ENCODE data around the gene SIRT3.

The SIRT3 gene

DNA sequence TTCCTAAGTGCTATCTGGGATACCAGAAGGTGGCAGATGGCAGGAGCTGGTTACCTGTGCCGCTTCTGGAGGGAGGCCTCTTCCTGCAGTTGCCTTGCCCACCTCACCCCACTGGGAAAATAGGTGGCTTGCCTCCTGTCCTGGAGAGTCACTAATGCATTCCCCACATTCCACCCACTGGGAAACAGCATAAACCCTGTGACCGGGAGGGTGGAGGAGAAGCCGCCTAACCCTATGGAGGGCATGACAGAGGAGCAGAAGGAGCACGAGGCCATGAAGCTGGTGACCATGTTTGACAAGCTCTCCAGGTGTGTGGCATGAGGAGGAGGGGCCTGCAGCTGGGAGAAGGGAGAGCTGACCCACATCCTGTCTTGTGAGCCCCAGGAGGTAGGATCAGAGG, 23.0 kb downstream of the SIRT3 start:
- DNase-seq, result no peak

- DNase-seq, result no peak
These were observed 23.7 kb downstream of the SIRT3 start for GRCh38 chr11:212150-213100.

DNA sequence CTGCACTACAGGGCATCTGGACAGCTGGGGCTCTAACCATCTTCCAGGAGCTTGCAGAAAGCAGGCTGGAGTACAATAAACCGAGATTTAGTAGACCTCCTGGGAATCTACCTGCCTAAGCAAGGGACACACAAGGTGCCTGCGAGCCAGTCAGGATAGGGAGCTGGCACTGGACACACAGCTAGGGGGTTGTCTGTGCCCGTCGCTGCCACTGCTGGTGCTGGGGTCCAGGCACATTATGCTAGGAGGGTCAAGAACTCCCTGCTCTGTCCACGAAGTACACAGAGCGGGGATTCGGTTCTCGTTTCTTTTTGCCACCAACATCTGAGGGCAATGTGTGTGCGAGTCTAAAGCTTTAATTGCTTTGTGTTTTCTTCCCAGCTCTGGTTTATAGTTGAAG, 24.4 kb downstream of the SIRT3 start:
- DNase-seq, result no peak

- DNase-seq, result no peak
These were observed 24.8 kb downstream of the SIRT3 start for GRCh38 chr11:211295-211694.

DNA sequence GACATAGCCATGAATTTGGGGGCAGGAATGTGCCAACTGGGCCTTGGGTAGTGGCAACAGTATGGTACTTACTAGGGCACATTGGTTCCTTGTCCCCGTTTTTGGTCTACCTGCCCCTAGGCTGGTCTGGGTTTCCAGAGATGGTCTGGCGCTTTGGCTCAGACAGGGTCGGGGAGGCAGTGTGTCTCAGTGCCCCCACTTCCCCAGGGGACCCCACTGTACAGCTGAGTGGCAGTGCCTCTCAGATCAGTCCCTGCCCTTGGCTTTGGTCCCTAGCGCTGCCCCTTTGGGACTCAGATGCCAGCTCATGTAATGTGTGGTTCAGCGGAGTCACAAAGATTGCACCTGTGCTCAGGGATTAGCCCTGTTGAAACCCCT, 25.4 kb downstream of the SIRT3 start:
- no peak for DNase-seq

DNA sequence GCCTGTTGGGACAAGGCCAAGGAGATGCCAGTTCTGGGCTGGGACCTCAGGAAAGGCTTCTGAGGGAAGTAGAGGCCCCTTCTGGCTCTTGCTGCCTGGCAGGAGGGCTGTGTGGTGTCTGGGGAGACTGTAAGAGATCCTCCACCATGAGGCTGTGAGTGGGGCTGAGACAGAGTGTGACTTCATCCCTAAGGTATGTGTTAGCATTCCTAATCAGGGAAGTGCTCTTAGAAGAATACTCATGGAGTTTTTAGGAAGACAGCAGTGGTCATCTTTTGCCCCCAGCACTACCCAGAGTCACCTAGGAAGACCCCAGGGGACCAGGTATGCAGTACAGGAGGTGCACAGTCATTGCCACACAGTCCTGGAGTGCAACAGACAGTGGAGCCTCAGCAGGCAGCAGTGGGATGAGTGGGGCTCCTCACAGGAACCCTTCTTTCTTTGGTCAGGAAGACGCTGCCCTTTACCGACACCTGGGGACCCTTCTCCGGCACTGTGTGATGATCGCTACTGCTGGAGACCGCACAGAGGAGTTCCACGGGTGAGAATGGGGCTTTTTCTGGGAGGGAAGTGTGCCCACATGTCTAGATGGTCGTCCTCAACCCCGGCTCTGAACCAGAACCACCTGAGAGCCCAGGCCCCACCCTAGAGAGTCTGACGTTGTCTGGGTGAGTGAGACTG, 25.9 kb downstream of the SIRT3 start:
- no peak for DNase-seq

GRCh38 chr11:209275-210121, 26.6 kb downstream of the SIRT3 start:
- no peak for DNase-seq

DNA sequence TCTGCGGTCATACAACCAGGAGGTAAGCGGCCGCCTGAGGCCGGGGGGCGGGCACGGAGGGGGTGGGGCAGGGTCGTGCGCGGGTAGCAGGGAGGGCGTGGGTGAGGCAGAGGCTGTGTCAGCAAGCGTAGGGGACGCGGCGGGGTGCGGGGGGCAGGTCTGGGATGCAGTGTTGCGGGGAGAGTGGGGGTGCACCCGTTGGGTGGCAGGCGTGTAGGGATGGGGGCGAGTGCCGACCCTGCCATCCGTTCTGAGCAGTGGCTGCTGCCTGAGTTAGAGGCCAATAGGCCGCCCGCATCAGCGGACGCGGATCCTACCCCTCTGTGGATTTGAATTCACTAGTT, 27.3 kb downstream of the SIRT3 start:
- no peak for DNase-seq

- DNase-seq, result peak; percentile 68
These were observed 27.8 kb downstream of the SIRT3 start for GRCh38 chr11:208181-208916.

DNA sequence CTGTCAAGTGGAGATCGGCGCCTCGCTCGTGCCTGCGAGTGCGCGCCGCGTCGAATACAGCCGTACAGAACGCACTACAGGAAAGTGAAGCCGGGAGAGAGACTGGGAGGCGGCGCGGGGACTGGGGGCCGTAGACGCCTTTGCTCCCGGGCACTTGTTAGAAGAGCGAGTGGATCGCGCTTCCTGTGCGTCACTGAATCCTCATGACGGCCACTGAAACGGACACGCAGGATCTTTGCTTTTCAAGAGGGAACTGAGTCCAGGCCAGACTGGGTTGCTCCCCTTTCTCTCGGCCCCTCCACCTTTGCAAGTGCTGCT, 28.3 kb downstream of the SIRT3 start:
- DNase-seq, result no peak

DNA sequence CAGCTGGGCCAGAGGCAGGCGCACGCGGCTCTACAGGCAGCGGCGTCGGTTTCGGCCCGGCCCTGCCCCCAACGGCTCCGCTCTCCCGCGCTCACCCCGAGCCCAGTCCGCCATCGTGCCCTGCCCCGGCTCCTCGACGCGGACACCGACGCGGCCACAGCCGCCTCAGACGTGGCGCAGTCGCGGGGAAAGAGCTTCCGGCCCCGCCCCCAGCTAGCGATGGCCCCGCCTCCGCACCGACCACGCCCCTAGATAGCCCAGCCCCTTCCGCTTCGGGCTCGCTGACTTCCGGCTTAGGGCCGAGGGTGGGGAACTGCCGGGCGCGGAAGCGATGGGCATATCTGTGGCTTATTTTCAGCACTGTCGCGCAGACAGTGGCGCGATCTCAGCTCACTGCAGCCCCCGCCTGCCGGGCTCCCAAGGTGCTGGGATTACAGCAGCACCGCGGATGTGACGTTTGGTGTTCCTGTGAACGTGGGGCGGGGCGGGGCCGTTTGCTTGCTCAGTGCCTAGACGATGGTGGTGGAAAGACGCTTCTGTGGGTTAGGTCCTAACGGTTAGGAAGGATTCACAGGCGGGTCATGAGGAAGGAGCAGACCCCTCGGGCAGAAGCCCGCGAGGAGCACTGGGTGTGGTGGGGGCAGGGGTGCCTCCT, 28.8 kb downstream of the SIRT3 start, which contains the start of the genes BET1L and RIC8A:
Gene BET1L, minus strand, starts transcription at position 192 of the 655 bp plus-strand sequence. Its CDS starts 78 bp downstream, at position 114.
Gene RIC8A, plus strand, starts transcription at position 501 of the 655 bp plus-strand sequence. CDS start 1,147 bp downstream, outside the sequence.
- DNase-seq, result peak; percentile 98

DNA sequence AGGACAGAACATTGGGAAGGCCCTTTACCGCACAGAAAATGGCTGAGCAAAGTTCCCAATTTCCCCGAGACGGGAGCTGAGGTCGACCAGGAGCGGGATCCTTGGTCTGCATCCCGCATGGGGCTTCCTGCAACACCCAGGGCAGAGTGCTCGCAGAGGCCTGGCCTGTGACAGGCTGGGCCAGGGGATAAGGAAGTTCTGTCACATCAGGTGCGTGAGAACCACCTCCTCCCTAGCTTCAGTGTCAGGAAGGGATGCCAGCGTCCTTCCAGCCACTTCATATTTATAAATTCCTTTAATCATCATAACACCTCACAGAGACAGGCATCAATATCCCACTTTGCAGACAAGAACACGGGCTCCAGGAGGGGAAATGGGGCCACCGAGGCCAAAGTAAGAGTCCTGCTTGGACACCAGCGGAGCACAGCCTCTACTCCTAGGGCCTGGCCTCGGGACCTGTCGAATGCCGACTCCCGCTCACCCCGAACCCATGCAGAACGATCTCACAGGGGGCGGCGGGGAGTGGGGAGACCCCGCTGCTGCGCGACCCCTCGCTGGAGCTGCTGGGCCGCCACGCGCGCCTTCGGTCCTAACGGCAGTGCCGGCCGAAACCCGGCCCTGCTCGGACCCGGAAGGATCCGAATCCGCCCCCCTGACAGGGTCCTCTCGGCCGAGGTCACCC, 29.5 kb downstream of the SIRT3 start:
- DNase-seq, result no peak

- no peak for DNase-seq
These were observed 30.1 kb downstream of the SIRT3 start for GRCh38 chr11:206002-206384.

- no peak for DNase-seq
These were observed 30.7 kb downstream of the SIRT3 start for GRCh38 chr11:205221-206001.

GRCh38 chr11:204587-205109, 31.5 kb downstream of the SIRT3 start:
- no peak for DNase-seq

DNA sequence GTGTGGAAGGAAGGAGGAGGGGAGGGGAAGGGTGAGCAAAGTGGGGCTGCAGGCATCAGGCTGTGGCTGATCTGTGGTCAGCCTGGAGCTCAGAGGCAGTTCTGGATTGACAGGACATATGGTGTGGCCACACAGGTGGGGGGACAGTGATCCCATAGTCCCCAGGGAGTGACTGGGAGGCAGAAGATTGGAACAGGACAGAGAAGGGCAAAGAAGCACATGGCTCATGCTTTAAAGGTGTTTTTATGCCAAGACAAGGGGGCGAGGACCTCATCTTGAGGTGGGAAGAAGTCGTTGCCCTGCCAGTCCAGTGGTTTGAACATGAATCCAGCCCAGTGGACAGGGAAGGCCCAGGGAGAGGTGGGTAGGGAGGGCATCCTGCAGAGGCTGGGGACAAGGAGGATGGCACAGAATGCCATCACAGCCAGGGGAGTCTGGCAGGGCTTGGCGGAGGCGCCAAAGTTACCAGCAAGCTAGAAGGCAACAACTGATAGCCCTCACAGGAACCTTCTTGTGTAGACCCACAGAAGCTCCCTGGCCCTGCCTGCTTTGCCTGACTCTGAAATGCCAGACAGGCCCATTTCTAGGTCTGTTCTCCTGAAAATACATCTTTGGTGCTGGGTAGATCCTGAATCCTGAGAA, 32.1 kb downstream of the SIRT3 start:
- no peak for DNase-seq

GRCh38 chr11:203056-203944, 32.8 kb downstream of the SIRT3 start:
- DNase-seq, result no peak

DNA sequence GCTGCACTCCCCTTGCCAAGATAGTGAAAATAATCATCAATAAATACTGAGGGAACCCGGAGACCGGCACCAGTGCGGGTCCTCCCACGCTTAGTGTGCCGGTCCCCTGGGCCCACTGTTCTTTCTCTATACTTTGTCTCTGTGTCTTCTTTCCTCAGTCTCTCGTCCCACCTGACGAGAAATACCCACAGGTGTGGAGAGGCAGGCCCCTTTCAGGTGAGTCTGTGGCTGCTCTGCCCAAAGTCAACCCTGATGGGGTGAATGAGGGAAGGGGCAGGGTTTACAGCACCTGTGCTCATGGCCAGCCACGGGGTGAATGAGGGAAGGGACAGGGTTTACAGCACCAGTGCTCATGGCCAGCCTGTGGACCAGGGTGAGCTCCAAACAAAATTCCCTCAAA, 33.7 kb downstream of the SIRT3 start:
- DNase-seq, result no peak

DNA sequence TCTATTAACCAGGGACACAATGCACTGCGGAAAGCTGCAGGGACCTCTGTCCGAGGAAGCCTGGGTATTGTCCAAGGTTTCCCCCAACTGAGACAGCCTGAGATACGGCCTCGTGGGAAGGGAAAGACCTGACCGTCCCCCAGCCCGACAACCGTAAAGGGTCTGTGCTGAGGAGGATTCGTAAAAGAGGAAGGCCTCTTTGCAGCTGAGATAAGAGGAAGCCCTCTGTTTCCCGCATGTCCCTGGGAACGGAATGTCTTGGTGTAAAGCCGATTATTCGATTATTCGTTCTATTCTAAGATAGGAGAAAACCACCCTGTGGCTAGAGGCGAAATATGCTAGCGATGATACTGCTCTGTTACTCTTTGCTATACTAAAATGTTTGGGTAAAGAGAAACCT, 34.2 kb downstream of the SIRT3 start:
- DNase-seq, result peak; percentile 43
